ENCODE data around the gene FBXW7.

FBXW7 gene

GRCh38 chr4:152540941-152541340 lies 5.0 kb upstream of the FBXW7 start:
- DNase-seq: no peak

DNA sequence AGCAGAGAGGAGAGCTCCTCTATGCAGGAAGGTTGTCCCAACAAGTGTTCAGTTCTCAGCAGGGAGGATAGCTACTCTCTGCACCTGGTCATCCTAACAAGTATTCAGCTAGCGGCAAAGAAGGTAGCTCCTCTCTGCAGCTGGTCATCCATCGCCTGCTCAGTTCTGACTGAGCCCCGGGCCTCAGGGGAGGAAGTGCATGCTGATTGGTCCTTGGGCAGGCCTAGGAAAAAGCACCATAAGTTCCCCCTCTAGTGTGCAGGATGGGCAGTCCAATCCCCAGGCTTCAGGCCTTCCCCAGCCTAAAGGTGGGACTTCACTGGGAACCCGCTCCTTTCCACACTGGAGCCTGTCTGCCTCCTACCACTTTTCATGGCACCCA lies 4.4 kb upstream of the FBXW7 start:
- no peak for DNase-seq

- DNase-seq: no peak
Observed at GRCh38 chr4:152539556-152540292, 3.8 kb upstream of the FBXW7 start.

DNA sequence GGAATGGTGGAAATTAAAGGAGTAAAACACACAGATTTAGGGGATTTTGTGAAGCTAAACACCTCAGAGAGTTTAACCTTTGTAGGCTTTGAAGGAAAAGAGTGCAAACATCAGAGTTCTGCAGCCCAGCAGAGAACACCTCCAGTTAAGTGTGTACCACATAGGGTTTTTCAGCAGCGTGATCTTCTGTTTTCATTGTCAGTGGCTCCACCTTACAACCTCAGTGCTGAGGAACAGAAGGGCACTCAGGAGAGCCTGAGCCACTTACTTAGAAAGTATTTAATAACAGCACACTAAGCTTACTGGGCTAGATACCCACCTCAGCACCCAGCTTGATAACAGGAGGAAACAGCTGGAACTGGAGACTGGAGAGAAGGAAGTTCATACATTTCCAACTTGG lies 2.0 kb upstream of the FBXW7 start:
- DNase-seq: no peak

- peak; percentile 61 for DNase-seq
Observed at GRCh38 chr4:152536545-152537182, 772 bp upstream of the FBXW7 start.

DNA sequence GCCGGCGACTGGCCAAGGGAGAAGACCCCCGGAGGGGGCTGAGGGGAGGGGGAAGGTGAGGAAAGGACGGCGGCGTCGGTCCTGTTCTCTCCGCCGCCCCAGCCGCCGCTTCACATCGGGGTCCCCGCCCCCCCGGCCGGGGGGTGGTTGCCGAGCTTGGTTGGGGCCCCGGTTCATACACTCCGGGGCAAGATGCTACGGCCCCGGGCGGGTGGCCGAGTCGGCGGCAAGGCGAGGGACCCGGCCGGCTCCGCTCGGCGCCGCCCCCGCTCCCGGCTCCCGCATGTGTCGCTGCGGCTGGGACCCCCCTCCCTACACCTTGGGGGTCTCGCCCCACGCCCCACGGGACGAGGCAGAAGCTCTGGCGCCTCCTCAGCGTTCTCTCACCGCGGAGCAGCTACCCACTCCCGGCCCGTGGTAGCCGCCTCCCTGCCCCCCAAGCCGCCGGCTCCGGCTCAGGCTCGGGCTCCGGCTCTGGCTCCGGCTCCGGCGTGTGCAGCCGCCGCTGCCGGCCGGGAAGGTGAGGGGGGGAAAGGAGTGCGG lies 461 bp downstream of the FBXW7 start:
- peak; percentile 25 for DNase-seq

DNA sequence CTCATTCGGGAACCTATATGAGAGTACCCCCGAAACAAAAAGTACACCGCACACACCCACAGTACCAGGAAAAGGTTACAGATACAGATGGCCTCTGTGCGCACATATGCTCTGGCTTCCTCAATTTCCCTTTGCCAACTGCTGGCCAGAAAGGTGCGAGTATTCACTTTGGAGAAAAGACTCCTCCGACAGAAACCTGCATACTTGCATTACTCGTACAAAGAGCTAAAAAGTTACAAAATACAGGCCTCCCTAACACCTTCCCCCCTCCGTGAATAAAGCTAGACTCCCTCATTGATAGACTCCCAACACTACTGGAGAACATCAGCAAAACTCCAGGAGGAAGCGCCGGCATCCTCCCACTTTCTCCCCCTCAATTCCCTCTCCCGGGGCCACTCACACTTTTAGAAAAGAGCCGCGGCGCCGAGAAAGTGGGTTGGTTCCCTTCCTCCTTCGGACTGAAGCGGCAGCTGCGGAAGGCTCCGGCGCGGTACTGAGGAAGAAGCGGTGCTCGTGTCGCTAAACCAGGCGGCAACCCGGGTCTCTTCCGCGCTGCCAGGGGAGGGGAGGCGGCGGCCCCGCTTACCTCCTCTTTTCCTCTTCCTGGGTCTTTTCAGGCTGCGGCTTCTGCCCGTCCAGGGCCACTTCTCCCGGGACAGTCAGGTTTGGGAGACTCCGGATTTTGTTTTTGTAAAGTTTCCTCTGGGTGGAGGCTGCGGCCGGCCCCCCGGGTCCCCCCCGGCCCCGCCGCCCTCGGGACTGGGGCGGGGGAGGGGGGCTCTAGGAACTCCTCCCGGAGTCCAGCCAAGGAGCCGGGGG lies 1.1 kb downstream of the FBXW7 start:
- DNase-seq: peak; percentile 31

GRCh38 chr4:152531479-152531878 lies 4.4 kb downstream of the FBXW7 start:
- no peak for DNase-seq

DNA sequence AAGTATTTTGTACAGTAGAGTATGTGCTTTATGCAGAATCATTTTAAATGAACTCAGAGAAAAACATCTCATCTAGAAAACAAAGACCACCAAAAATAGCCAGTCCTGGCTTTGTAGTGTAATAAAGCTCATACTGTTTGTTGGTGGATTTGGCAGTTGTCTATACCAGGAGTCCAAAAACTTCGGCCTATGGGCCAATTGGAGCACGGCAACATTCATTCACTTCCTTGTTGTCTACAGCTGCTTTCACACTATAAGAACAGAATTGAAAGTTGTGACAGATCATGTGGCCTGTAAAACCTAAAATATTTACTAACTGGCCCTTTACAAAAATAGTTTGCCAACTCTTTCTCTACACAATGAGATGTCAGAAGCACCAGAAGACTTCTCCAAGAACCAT lies 5.3 kb downstream of the FBXW7 start:
- DNase-seq: no peak

GRCh38 chr4:152529880-152530279 lies 6.0 kb downstream of the FBXW7 start:
- DNase-seq: no peak

- DNase-seq: no peak
Observed at GRCh38 chr4:152528060-152528459, 7.8 kb downstream of the FBXW7 start.

DNA sequence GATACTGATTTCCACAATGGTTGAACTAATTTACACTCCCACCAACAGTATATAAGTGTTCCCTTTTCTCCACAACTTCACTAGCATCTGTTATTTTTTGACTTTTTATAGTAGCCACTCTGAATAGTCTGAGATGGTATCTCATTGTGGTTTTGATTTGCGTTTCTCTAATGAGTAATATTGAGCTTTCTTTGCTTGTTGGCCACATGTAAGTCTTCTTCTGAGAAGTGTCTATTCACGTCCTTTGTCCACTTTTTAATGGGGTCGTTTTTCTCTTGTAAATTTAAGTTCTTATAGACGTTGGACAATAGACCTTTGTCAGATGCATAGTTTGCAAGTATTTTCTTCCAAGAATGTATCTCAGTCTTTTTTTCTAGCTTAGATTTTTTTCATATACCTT lies 10.0 kb downstream of the FBXW7 start:
- no peak for DNase-seq

DNA sequence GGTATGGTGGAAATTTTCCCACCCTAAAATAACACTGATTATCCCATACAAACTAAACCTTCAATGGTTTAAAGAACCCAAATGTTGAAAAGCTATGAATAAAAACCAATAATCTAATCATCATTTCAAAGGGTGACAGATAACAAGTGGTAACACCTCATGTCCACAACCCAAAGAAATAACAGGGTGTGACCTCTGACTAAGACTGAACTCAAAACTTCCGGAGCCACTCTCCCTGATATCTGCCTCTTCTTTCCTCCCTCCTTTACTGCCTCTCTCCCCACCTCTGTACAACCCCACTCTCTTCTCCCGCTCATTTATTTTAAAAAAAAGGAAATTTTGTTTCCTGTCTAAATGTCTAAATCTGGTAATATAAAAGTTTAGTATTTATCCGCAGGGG lies 11.5 kb downstream of the FBXW7 start:
- DNase-seq: no peak

DNA sequence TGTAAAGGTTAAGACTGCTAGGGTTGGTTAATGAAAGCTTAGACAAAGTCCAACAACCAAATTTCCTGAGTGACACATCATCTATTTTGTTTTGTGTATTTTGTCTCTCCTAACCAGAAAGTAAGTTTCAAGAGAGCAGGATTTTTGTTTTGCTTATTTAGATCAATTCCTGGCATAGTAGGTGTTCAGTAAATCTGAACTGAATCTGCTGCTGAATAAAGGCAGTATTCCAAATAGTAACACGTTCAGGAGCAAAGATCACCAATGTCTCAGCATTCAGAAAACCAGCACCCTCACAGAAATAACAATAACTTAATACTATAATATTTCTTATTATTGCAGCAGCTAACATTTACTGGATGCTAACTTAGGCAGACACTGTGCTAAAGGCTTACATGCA lies 12.2 kb downstream of the FBXW7 start:
- DNase-seq: no peak

DNA sequence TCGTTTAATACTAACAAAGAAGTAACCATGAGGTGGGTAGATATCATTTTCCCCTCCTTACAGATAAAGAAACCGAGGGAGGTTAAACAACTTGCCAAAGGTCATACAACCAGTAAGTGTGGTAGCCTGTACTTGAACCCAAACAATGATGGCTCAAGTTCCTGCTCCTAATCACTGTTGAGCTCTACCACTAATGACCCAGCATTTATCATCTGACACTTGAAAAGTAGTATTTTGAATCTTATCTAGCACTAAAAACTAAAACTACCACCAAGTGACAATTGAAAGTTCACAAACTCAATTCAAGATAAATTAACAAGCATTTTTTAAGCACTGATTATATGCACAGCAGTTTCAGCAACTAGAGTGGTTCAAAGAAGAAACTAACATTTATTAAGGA lies 13.1 kb downstream of the FBXW7 start:
- no peak for DNase-seq

DNA sequence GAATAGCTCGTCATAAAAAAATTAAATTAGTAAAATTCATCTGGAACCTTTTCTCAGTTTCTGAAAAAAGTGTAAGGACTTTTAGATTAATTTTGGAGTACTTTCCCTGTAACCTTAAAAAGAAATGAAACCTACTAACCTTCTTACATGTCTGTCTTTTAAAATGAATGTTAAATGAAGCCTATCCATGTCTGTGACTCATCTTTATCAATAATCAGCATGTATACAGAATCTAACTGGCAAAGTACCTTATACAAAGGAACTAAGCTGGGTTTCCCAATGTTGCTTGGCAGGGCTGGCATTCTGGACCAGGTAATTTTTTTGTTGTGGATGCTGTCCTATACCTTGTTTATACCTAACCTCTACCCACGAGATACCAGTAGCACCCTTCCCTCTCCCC lies 13.6 kb downstream of the FBXW7 start:
- no peak for DNase-seq

- no peak for DNase-seq
Observed at GRCh38 chr4:152516156-152516555, 19.7 kb downstream of the FBXW7 start.

- no peak for DNase-seq
Observed at GRCh38 chr4:152515678-152516077, 20.2 kb downstream of the FBXW7 start.

GRCh38 chr4:152514356-152514755 lies 21.5 kb downstream of the FBXW7 start:
- no peak for DNase-seq

GRCh38 chr4:152513078-152513477 lies 22.8 kb downstream of the FBXW7 start:
- DNase-seq: no peak

- no peak for DNase-seq
Observed at GRCh38 chr4:152512483-152512882, 23.4 kb downstream of the FBXW7 start.

GRCh38 chr4:152510349-152511147 lies 25.3 kb downstream of the FBXW7 start:
- DNase-seq: no peak
